Neural progenitor cell (in vitro differentiated cells): ENCODE measurements around the gene CHKA. TPM values are rescaled to one million over a fixed set of nuclear protein-coding genes. Genes with fewer than 3 reads are reported as not detected.
A peak's percentile ranks its signal among the peaks of the same experiment; 100 is the strongest.

ENCODE experiments used
- DNase-seq: peaks from one replicate; pipeline ENCODE4 v3.0.0-alpha.2; 2016; ENCODE audit warnings: low spot score
- H2AFZ ChIP-seq: fragments of 200-600 bp; sonication (generic); replicated peaks from 2 replicates; pipeline ENCODE4 v1.6.1; 2016; ENCODE audit warnings: antibody characterized with exemption
- H3F3A ChIP-seq: fragments of 200-600 bp; sonication (generic); 2 replicates; pipeline ENCODE4 v1.6.1; 2016; ENCODE audit warnings: antibody characterized with exemption, low read depth
- H3K27ac ChIP-seq: fragments of 200-600 bp; sonication (generic); 2 replicates; pipeline ENCODE4 v1.5.1; 2016; ENCODE audit warnings: mild to moderate bottlenecking
- H3K27me3 ChIP-seq: fragments of 200-600 bp; sonication (generic); 2 replicates; pipeline ENCODE4 v1.6.1; 2016; ENCODE audit warnings: mild to moderate bottlenecking, moderate library complexity
- H3K36me3 ChIP-seq: fragments of 200-600 bp; sonication (generic); 2 replicates; pipeline ENCODE4 v1.5.1; 2016
- H3K4me1 ChIP-seq: fragments of 200-600 bp; sonication (generic); 2 replicates; pipeline ENCODE4 v1.6.1; 2016; ENCODE audit warnings: mixed run types
- H3K4me2 ChIP-seq: fragments of 200-600 bp; sonication (generic); 2 replicates; pipeline ENCODE4 v1.6.1; 2016
- H3K4me3 ChIP-seq: fragments of 200-600 bp; sonication (generic); 2 replicates; pipeline ENCODE4 v1.5.1; 2016
- H3K79me2 ChIP-seq: fragments of 200-600 bp; sonication (generic); 2 replicates; pipeline ENCODE4 v1.6.1; 2016; ENCODE audit warnings: low read depth
- H3K9ac ChIP-seq: fragments of 200-600 bp; sonication (generic); 2 replicates; pipeline ENCODE4 v1.6.1; 2016
- H3K9me3 ChIP-seq: fragments of 200-600 bp; sonication (generic); 2 replicates; pipeline ENCODE4 v1.5.1; 2016; ENCODE audit warnings: low read depth
- H4K20me1 ChIP-seq: fragments of 200-600 bp; sonication (generic); 2 replicates; pipeline ENCODE4 v1.6.1; 2016; ENCODE audit warnings: low read depth
- H3K27ac Mint-ChIP-seq: 3 replicates; pipeline ENCODE4 v1.8.0; 2021; ENCODE audit warnings: mixed read lengths
- H3K27me3 Mint-ChIP-seq: 2 replicates; pipeline ENCODE4 v1.8.0; 2022; ENCODE audit warnings: low read depth, mild to moderate bottlenecking, inconsistent platforms, moderate library complexity, mixed read lengths; ENCODE audit not compliant: insufficient read depth
- H3K36me3 Mint-ChIP-seq: 3 replicates; pipeline ENCODE4 v1.8.0; 2021; ENCODE audit warnings: mixed read lengths
- H3K4me1 Mint-ChIP-seq: 3 replicates; pipeline ENCODE4 v1.8.0; 2021; ENCODE audit warnings: mixed read lengths
- H3K4me3 Mint-ChIP-seq: 3 replicates; pipeline ENCODE4 v1.8.0; 2021; ENCODE audit warnings: mild to moderate bottlenecking, moderate library complexity, mixed read lengths
- H3K9me3 Mint-ChIP-seq: 3 replicates; pipeline ENCODE4 v1.8.0; 2020; ENCODE audit warnings: mixed read lengths
- CTCF ChIP-seq: fragments of 200-600 bp; sonication (generic); IDR thresholded peaks from 2 replicates; pipeline ENCODE4 v1.5.1; 2017; ENCODE audit warnings: antibody characterized with exemption, mild to moderate bottlenecking
- EZH2 ChIP-seq: fragments of 200-600 bp; sonication (generic); IDR thresholded peaks from 2 replicates; pipeline ENCODE4 v1.6.1; 2017; ENCODE audit warnings: antibody characterized with exemption, mild to moderate bottlenecking, moderate library complexity
- EZH2phosphoT487 ChIP-seq: fragments of 200-600 bp; sonication (generic); IDR thresholded peaks from 2 replicates; pipeline ENCODE4 v1.6.1; 2017; ENCODE audit warnings: antibody characterized with exemption
- total RNA-seq: library from RNA; depleted of rRNA; stranded (reverse); fragments of >200 nt; gene quantifications from 2 replicates; pipeline ENCODE4 v1.2.3, GENCODE V29; 2015; ENCODE audit warnings: low replicate concordance

Gene CHKA
- total RNA-seq, 1 donor from 2014 or later, result 36.8 TPM

- no peaks in the 10 kb centered on the region for H3K9me3 Mint-ChIP-seq
- no peaks in the 10 kb centered on the region for H3K36me3 Mint-ChIP-seq
- no peaks in the 10 kb centered on the region for H3K79me2 ChIP-seq
- H3K4me3 Mint-ChIP-seq, result no peak overlapping the region
- TF ChIP-seq EZH2phosphoT487 (no peak), EZH2 (no peak), CTCF (no peak)
- peaks cover 12% of the 10 kb centered on the region for H3K4me1 ChIP-seq
- no peak overlapping the region for H2AFZ ChIP-seq
- H3K4me1 Mint-ChIP-seq, result peaks cover 60% of the 10 kb centered on the region
- H3K9me3 ChIP-seq, result no peaks in the 10 kb centered on the region
- H4K20me1 ChIP-seq, result no peaks in the 10 kb centered on the region
- H3K4me3 ChIP-seq, result no peak overlapping the region
- H3K27ac Mint-ChIP-seq, result peak overlapping the region; percentile 76
- H3K4me2 ChIP-seq, result no peak overlapping the region
- no peak for DNase-seq
- peaks cover 5% of the 10 kb centered on the region for H3F3A ChIP-seq
- no peak overlapping the region for H3K27ac ChIP-seq
- H3K36me3 ChIP-seq, result no peaks in the 10 kb centered on the region
- H3K27me3 ChIP-seq, result no peaks in the 10 kb centered on the region
- H3K9ac ChIP-seq, result no peak overlapping the region
- H3K27me3 Mint-ChIP-seq, result peaks cover 8% of the 10 kb centered on the region
These were observed 106.2 kb downstream of the CHKA start for GRCh38 chr11:68014947-68015447.

DNA sequence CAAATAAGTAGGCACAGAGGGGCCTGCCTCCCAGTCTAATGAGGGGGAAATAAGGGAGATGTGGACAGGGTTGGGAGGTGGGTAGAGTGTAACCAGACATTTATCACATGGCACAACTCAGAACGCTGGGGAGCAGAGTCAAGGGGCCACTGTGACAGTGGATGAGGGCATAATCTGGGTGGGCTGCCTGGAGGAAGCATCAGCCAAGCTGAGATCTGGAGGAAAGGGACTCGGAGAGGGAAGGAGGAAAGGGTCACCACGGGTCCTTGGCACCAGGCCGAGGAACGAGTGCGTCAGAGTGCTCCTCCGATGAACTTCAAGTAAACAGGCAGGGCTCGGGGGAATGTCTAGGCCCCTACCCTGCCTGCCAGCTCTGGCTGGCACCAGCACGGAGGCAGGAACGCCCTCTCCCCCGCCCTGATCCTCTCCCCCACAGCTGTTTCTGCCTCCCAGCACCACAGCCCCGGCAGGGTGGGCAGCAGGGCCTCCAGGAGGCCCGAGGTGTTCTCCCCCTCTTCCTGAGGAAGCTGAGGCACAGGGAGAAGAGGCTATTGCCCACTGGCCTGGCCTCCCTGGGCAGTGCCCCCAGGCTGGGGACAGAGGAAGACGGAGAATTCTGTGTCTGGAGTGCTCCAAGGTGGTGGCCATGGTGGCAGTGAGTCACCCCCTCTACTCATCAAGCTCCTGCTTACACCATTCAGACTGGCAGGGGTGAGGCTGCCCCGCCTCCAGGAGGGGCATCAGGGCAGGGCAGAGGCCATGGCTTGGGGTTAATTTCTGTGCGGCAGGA lies 106.8 kb downstream of the CHKA start:
- Mint-ChIP-seq H3K27me3 (peaks cover 8% of the 10 kb centered on the region), H3K27ac (peak overlapping the region; percentile 81), H3K4me3 (peak overlapping the region; percentile 3), H3K9me3 (no peaks in the 10 kb centered on the region), H3K4me1 (peaks cover 65% of the 10 kb centered on the region), H3K36me3 (no peaks in the 10 kb centered on the region)
- Histone ChIP-seq H3K36me3 (no peaks in the 10 kb centered on the region), H3K9ac (no peak overlapping the region), H3K79me2 (no peaks in the 10 kb centered on the region), H4K20me1 (no peaks in the 10 kb centered on the region), H2AFZ (no peak overlapping the region), H3K4me3 (no peak overlapping the region), H3K27ac (no peak overlapping the region), H3K4me2 (no peak overlapping the region), H3F3A (peaks cover 6% of the 10 kb centered on the region), H3K4me1 (peaks cover 14% of the 10 kb centered on the region), H3K9me3 (no peaks in the 10 kb centered on the region), H3K27me3 (no peaks in the 10 kb centered on the region)
- TF ChIP-seq CTCF, result no peak
- TF ChIP-seq EZH2phosphoT487, result no peak
- TF ChIP-seq EZH2, result no peak
- DNase-seq, result no peak

DNA sequence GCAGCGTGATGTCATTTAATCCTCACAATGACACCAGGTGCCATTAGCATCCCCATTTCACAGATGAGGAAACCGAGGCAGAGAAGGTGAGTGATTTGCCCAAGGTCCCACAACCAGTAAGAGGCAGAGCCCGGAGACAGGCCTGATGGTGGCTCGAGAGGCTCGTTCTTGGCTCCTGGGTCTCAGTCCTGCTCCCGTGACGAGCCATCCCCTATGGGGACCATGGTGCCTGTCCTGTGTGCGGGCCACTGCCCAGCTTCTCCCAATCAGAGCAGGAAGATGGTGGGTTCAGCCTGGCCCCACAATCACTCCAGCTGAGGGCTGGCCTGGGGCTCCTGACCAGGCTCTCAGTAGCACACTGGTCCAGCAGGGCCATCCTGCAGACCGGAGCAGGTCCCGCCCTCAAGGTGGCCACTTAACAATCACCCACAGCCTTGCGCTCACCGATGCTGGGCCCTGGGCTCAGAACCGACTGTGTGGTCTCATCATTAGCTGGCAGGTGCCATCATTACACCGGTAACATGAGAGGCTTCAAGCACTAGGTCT lies 107.5 kb downstream of the CHKA start:
- Histone ChIP-seq H3K4me3 (no peak overlapping the region), H3F3A (peaks cover 8% of the 10 kb centered on the region), H4K20me1 (no peaks in the 10 kb centered on the region), H3K9ac (no peak overlapping the region), H3K9me3 (no peaks in the 10 kb centered on the region), H2AFZ (no peak overlapping the region), H3K27ac (no peak overlapping the region), H3K4me2 (no peak overlapping the region), H3K79me2 (no peaks in the 10 kb centered on the region), H3K36me3 (no peaks in the 10 kb centered on the region), H3K4me1 (peaks cover 14% of the 10 kb centered on the region), H3K27me3 (no peaks in the 10 kb centered on the region)
- H3K9me3 Mint-ChIP-seq, result no peaks in the 10 kb centered on the region
- H3K4me1 Mint-ChIP-seq, result peaks cover 71% of the 10 kb centered on the region
- H3K36me3 Mint-ChIP-seq, result no peaks in the 10 kb centered on the region
- H3K27me3 Mint-ChIP-seq, result peaks cover 8% of the 10 kb centered on the region
- peak overlapping the region; percentile 54 for H3K4me3 Mint-ChIP-seq
- H3K27ac Mint-ChIP-seq, result peak overlapping the region; percentile 97
- DNase-seq, result no peak
- no peak for TF ChIP-seq CTCF
- no peak for TF ChIP-seq EZH2phosphoT487
- TF ChIP-seq EZH2, result no peak
